ENCODE data around the gene CSRNP3. TPM values are rescaled to one million over a fixed set of nuclear protein-coding genes. Genes with fewer than 3 reads are reported as not detected.

The CSRNP3 gene
- polyA plus RNA-seq, 2 of the 4 experiments (the other 2 are of a cell fraction) = 0.05 to 0.25 TPM

GRCh38 chr2:165499131-165499530 lies 29.6 kb downstream of the CSRNP3 start:
- H3K4me2 ChIP-seq = no peak overlapping the region
- H3K27ac ChIP-seq = no peak overlapping the region
- H3K9me3 ChIP-seq = no peaks in the 10 kb centered on the region
- TF ChIP-seq GATA3 (IDR thresholded peaks at IDR 0.05; ENCODE audit: borderline replicate concordance) (no peak), MAX (IDR thresholded peaks at IDR 0.05) (no peak), BCL3 (IDR thresholded peaks at IDR 0.05) (no peak), JUNB (IDR thresholded peaks at IDR 0.05) (no peak), HOXA7 (CRISPR knock-in tag; IDR thresholded peaks at IDR 0.05) (no peak), ZC3H11A (IDR thresholded peaks at IDR 0.05) (no peak)
- TF ChIP-seq, protein P1, sequence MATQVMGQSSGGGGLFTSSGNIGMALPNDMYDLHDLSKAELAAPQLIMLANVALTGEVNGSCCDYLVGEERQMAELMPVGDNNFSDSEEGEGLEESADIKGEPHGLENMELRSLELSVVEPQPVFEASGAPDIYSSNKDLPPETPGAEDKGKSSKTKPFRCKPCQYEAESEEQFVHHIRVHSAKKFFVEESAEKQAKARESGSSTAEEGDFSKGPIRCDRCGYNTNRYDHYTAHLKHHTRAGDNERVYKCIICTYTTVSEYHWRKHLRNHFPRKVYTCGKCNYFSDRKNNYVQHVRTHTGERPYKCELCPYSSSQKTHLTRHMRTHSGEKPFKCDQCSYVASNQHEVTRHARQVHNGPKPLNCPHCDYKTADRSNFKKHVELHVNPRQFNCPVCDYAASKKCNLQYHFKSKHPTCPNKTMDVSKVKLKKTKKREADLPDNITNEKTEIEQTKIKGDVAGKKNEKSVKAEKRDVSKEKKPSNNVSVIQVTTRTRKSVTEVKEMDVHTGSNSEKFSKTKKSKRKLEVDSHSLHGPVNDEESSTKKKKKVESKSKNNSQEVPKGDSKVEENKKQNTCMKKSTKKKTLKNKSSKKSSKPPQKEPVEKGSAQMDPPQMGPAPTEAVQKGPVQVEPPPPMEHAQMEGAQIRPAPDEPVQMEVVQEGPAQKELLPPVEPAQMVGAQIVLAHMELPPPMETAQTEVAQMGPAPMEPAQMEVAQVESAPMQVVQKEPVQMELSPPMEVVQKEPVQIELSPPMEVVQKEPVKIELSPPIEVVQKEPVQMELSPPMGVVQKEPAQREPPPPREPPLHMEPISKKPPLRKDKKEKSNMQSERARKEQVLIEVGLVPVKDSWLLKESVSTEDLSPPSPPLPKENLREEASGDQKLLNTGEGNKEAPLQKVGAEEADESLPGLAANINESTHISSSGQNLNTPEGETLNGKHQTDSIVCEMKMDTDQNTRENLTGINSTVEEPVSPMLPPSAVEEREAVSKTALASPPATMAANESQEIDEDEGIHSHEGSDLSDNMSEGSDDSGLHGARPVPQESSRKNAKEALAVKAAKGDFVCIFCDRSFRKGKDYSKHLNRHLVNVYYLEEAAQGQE (IDR thresholded peaks at IDR 0.05) = no peak
- TF ChIP-seq, protein P2, sequence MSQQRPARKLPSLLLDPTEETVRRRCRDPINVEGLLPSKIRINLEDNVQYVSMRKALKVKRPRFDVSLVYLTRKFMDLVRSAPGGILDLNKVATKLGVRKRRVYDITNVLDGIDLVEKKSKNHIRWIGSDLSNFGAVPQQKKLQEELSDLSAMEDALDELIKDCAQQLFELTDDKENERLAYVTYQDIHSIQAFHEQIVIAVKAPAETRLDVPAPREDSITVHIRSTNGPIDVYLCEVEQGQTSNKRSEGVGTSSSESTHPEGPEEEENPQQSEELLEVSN (IDR thresholded peaks at IDR 0.05; ENCODE audit: borderline replicate concordance, low read depth) = no peak
- ATAC-seq = no peak
- no peak for DNase-seq (ENCODE audit: low read depth in 1 of 2, low spot score in 1 of 2)
- ChIA-PET POLR2A (no interaction called here), CTCF (no interaction called here)
- H3K4me1 ChIP-seq = no peaks in the 10 kb centered on the region
- FAIRE-seq = no peak
- H3K4me3 ChIP-seq = no peak overlapping the region
- 52% methylated on average over 3 of the region's 3 CpGs for WGBS (ENCODE audit: missing lambda C conversion rate)

DNA sequence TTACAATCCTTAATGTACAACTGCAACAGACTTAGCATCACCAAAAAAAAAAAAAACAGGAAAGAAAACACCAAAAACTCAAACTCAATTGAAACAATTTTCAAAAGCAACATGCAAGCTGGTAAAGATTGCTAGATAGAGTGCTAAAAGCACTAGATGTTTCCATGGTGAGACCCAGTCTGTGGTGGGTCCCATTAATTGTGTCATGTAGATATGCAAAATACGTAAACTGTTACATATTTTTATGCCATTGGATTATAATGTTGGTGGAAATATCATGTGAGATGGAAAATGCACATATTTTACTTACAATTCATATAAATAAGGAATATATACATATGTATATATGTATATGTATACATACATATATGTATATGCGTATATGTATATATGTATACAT lies 30.5 kb downstream of the CSRNP3 start:
- FAIRE-seq = no peak
- no peak overlapping the region for H3K4me2 ChIP-seq
- no peaks in the 10 kb centered on the region for H3K4me1 ChIP-seq
- H3K27ac ChIP-seq = no peak overlapping the region
- ATAC-seq = no peak
- TF ChIP-seq KDM5A (IDR thresholded peaks at IDR 0.05) = no peak
- TF ChIP-seq ZC3H11A (IDR thresholded peaks at IDR 0.05) = no peak
- no peak for TF ChIP-seq SREBF2 (IDR thresholded peaks at IDR 0.05)
- no peak for TF ChIP-seq FOXS1 (CRISPR knock-in tag; IDR thresholded peaks at IDR 0.05)
- TF ChIP-seq EHMT2 (IDR thresholded peaks at IDR 0.05; ENCODE audit: low read depth) = no peak
- TF ChIP-seq TFCP2L1 (CRISPR knock-in tag; IDR thresholded peaks at IDR 0.05) = no peak
- TF ChIP-seq GATA3 (IDR thresholded peaks at IDR 0.05; ENCODE audit: borderline replicate concordance) = no peak
- no peak for TF ChIP-seq EHF (CRISPR knock-in tag; IDR thresholded peaks at IDR 0.05)
- no peak for TF ChIP-seq ELK1 (IDR thresholded peaks at IDR 0.05; ENCODE audit: low read depth, low read length)
- no peak for TF ChIP-seq BHLHE40 (IDR thresholded peaks at IDR 0.05; ENCODE audit: low read depth, low read length)
- TF ChIP-seq HEYL (CRISPR knock-in tag; IDR thresholded peaks at IDR 0.05) = no peak
- TF ChIP-seq NPAS2 (CRISPR knock-in tag; IDR thresholded peaks at IDR 0.05; ENCODE audit: borderline replicate concordance) = no peak
- TF ChIP-seq BCL3 (IDR thresholded peaks at IDR 0.05) = no peak
- TF ChIP-seq NFE2L2 (conservative IDR thresholded peaks at IDR 0.05; ENCODE audit: low read length) = no peak
- no peak for TF ChIP-seq HOXB13 (CRISPR knock-in tag; IDR thresholded peaks at IDR 0.05; ENCODE audit: low read depth)
- no peak overlapping the region for H3K4me3 ChIP-seq
- H3K9me3 ChIP-seq = no peaks in the 10 kb centered on the region
- CTCF ChIA-PET = no interaction called here
- POLR2A ChIA-PET = no interaction called here
- 69% methylated on average over 2 of the region's 2 CpGs for WGBS (ENCODE audit: missing lambda C conversion rate)
- no peak for DNase-seq (ENCODE audit: low read depth in 1 of 2, low spot score in 1 of 2)
